ENCODE data around the gene ABCF2. TPM values are rescaled to one million over a fixed set of nuclear protein-coding genes. Genes with fewer than 3 reads are reported as not detected.

ABCF2 gene
- total RNA-seq (ENCODE audit: low replicate concordance): 18.8 and 50.9 TPM in 2 replicates

- TF ChIP-seq CTCF (IDR thresholded peaks at IDR 0.05; ENCODE audit: insufficient read depth, low read length): no peak
- DNase-seq (ENCODE audit: low read depth): peak; percentile 99
- peak within 1 kb of the TSS; percentile 90 for H3K4me3 ChIP-seq (ENCODE audit: low read depth, low read length)
These were observed at the start of gene ABCF2 for GRCh38 chr7:151226875-151227782. ABCF2 (minus strand) TSS chr7:151227205; CDS start chr7:151226458, 747 bp downstream.

- H3K4me3 ChIP-seq (ENCODE audit: low read depth, low read length): peak overlapping the region; percentile 65
- no peak for DNase-seq (ENCODE audit: low read depth)
- no peak for TF ChIP-seq CTCF (IDR thresholded peaks at IDR 0.05; ENCODE audit: insufficient read depth, low read length)
These were observed 49.0 kb upstream of the ABCF2 start for GRCh38 chr7:151275813-151276577.

GRCh38 chr7:151274936-151275812 lies 48.2 kb upstream of the ABCF2 start:
- no peak for DNase-seq (ENCODE audit: low read depth)
- TF ChIP-seq CTCF (IDR thresholded peaks at IDR 0.05; ENCODE audit: insufficient read depth, low read length): no peak
- no peak overlapping the region for H3K4me3 ChIP-seq (ENCODE audit: low read depth, low read length)

GRCh38 chr7:151274396-151274795 lies 47.4 kb upstream of the ABCF2 start:
- DNase-seq (ENCODE audit: low read depth): no peak
- TF ChIP-seq CTCF (IDR thresholded peaks at IDR 0.05; ENCODE audit: insufficient read depth, low read length): no peak
- H3K4me3 ChIP-seq (ENCODE audit: low read depth, low read length): no peak overlapping the region

- H3K4me3 ChIP-seq (ENCODE audit: low read depth, low read length): no peak overlapping the region
- TF ChIP-seq CTCF (IDR thresholded peaks at IDR 0.05; ENCODE audit: insufficient read depth, low read length): no peak
- no peak for DNase-seq (ENCODE audit: low read depth)
These were observed 46.8 kb upstream of the ABCF2 start for GRCh38 chr7:151273651-151274390.

All from fibroblast of the aortic adventitia (primary cell).